BJ (cell line): ENCODE data around the gene NOX4. TPM values are rescaled to one million over a fixed set of nuclear protein-coding genes. Genes with fewer than 3 reads are reported as not detected.

Source experiments
- CTCF ChIA-PET: fragments of 350-600 bp; formaldehyde crosslinking; extraction: SDS; loops from one replicate; lab custom pipeline; 2021; ENCODE audit warnings: antibody characterized with exemption, inconsistent platforms; lab: Yijun Ruan, JAX
- POLR2A ChIA-PET: fragments of 300-600 bp; sonication (Branson Sonifier 250); formaldehyde crosslinking; extraction: SDS; loops from one replicate; lab custom pipeline; 2021; ENCODE audit warnings: antibody characterized with exemption; lab: Charles Lee
- DNase-seq: peaks from one replicate; pipeline ENCODE4 v3.0.0-alpha.2; 2011; ENCODE audit warnings: low read depth
- H3K27me3 ChIP-seq: 2 replicates; pipeline ENCODE4 v1.6.0; 2011; ENCODE audit warnings: low read length; ENCODE audit not compliant: control insufficient read depth, insufficient read depth
- H3K36me3 ChIP-seq: 2 replicates; pipeline ENCODE4 v1.5.1; 2011; ENCODE audit warnings: low read length; ENCODE audit not compliant: control insufficient read depth, insufficient read depth
- H3K4me3 ChIP-seq: 2 replicates; pipeline ENCODE4 v1.5.1; 2011; ENCODE audit warnings: low read depth, mild to moderate bottlenecking, control low read depth, low read length
- CTCF ChIP-seq: IDR thresholded peaks from 2 replicates; pipeline ENCODE4 v1.5.1; 2011; ENCODE audit warnings: low read depth, mild to moderate bottlenecking, control low read depth, inconsistent platforms, low read length, moderate library complexity; ENCODE audit not compliant: insufficient read depth
- polyA plus RNA-seq: library from polyadenylated mRNA; depleted of rRNA; stranded (reverse); fragments of >200 nt; gene quantifications from 2 replicates; pipeline ENCODE4 v1.2.3, GENCODE V29; 2011

Gene NOX4
- polyA plus RNA-seq, 1 experiment = 3.7 TPM

DNA sequence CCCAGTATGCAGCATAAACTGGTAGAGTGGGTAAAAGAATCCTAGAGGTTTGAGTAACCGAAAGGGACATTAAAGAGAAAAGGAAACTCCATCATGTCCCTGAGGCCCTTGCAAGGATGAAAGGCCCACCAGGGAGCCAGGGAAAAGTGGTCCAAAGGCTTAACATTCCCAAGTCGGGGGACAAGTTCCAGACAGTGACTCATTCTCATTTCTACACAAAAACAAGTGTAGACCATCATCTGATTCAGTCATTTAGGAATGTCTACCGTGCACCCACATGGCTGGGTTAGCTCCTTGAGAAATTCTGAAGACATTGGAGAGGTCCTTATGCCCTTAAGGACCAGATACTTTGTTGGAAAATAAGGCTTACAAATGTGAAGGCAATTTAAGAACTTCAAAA is 4.8 kb upstream of the NOX4 start:
- peak; percentile 87 for DNase-seq
- TF ChIP-seq CTCF = no peak
- H3K4me3 ChIP-seq = no peak overlapping the region
- POLR2A ChIA-PET = no interaction called here
- CTCF ChIA-PET = interaction anchor here (0.8 kb wide), 1 partner anchor 12 kb away, joined by 3 read pairs; no protein-coding TSS in a partner anchor
- no peaks in the 10 kb centered on the region for H3K27me3 ChIP-seq
- H3K36me3 ChIP-seq = no peaks in the 10 kb centered on the region

DNA sequence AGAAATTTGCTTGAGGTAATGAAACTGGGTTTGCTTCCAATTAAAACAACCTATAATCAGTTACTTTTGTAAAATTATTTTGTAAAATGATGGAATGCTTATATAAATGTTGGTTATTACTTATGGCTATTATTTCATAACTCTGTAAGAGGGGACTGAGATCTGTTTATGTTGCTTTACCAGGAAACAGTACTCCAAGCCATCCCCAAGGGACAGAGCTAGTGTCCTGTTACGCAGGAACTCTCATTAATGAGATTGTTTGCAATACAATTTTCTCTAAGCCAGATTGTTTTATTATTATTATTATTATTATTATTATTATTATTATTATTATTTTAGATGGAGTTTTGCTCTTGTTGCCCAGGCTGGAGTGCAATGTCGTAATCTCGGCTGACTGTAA is 2.3 kb upstream of the NOX4 start:
- no peaks in the 10 kb centered on the region for H3K27me3 ChIP-seq
- ChIA-PET POLR2A (no interaction called here), CTCF (interaction anchor here (0.7 to 1.0 kb wide), 2 partner anchors 9 to 16 kb away, joined by 3 read pairs; no protein-coding TSS in a partner anchor)
- DNase-seq = no peak
- TF ChIP-seq CTCF = no peak
- no peaks in the 10 kb centered on the region for H3K36me3 ChIP-seq
- no peak overlapping the region for H3K4me3 ChIP-seq

GRCh38 chr11:89490602-89490980 is 584 bp downstream of the NOX4 start:
- H3K4me3 ChIP-seq = peak overlapping the region; percentile 40
- H3K36me3 ChIP-seq = no peaks in the 10 kb centered on the region
- CTCF ChIA-PET = interaction anchor here (0.6 to 1.2 kb wide), 2 partner anchors 11 to 35 kb away, joined by 3 to 4 read pairs; no protein-coding TSS in a partner anchor
- H3K27me3 ChIP-seq = no peaks in the 10 kb centered on the region
- no peak for DNase-seq
- no peak for TF ChIP-seq CTCF
- POLR2A ChIA-PET = no interaction called here

- H3K36me3 ChIP-seq = no peaks in the 10 kb centered on the region
- DNase-seq = no peak
- CTCF ChIA-PET = no interaction called here
- TF ChIP-seq CTCF = no peak
- H3K27me3 ChIP-seq = no peaks in the 10 kb centered on the region
- no peak overlapping the region for H3K4me3 ChIP-seq
- POLR2A ChIA-PET = no interaction called here
Observed at GRCh38 chr11:89489930-89490329, 1.2 kb downstream of the NOX4 start.

DNA sequence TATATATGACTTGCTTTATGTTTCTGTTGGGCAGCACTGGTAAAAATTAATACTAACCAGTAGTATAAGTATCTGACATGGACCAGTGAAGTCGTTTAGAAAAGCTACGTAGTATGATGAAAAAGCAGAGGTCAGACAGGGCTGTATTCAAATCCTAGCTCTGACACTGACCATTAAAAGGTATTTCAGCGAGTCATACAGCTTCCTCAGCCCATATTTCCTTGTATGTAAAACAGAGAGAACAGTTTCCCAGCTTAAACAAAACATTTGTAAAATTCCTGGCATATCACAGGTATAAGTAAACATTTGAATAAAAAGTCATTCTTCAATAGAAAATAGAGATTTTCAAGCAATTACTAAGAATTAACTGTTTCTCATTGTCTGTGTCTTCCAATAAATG is 4.2 kb downstream of the NOX4 start:
- Histone ChIP-seq H3K27me3 (no peaks in the 10 kb centered on the region), H3K36me3 (no peaks in the 10 kb centered on the region), H3K4me3 (no peak overlapping the region)
- ChIA-PET CTCF (no interaction called here), POLR2A (no interaction called here)
- no peak for TF ChIP-seq CTCF
- DNase-seq = no peak
